PFSK-1 (cell line): ENCODE results near the gene SLC11A1.

Source experiments
- FOXP2 ChIP-seq: optimal IDR thresholded peaks from 2 replicates; pipeline ENCODE3; 2011; ENCODE audit warnings: borderline replicate concordance, control low read depth, inconsistent platforms; ENCODE audit not compliant: insufficient read depth; ENCODE audit errors: extremely low read length, extremely low read depth
- POLR2AphosphoS5 ChIP-seq: IDR thresholded peaks from 2 replicates; pipeline ENCODE4 v1.6.1; 2012; ENCODE audit warnings: low read depth, mild to moderate bottlenecking, control low read depth, low read length, moderate library complexity
- SIN3A ChIP-seq: IDR thresholded peaks from 2 replicates; pipeline ENCODE4 v1.6.1; 2012; ENCODE audit warnings: mild to moderate bottlenecking, low read length, moderate library complexity, borderline replicate concordance; ENCODE audit not compliant: insufficient read depth
- TAF1 ChIP-seq: IDR thresholded peaks from 2 replicates; pipeline ENCODE4 v1.6.1; 2012; ENCODE audit warnings: low read length, control low read depth, borderline replicate concordance; ENCODE audit not compliant: insufficient read depth
- TF ChIP-seq, protein P1 (sequence below), 2 experiments: IDR thresholded peaks; 2 replicates each; pipeline versions ENCODE4 v1.6.1 to v1.8.0; 2011 to 2012; ENCODE audit warnings: low read depth in 2 of 2, low read length in 2 of 2, control low read depth in 1 of 2, inconsistent platforms in 1 of 2, mild to moderate bottlenecking in 1 of 2, moderate library complexity in 1 of 2; ENCODE audit not compliant: insufficient read depth in 1 of 2

Gene SLC11A1

DNA sequence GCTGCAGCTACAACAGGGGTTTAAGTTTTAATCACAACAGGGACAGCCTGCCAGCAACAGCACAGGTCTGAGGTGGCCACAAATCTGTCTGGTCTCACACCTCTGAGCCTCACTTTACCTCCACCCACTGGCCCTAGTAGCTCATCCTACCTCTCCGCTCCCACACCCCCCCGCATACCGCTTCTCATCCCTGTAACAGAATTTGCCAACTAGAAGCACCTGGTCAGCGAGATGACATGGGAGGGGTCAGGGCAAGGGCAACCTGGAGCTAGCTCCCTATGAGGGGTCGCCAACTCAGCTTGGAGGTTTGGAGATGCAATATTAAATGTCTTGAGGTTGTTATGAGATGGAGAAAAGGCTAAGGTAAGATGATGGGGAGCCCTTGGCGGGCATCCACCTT lies 17.9 kb upstream of the SLC11A1 start:
- TF ChIP-seq SIN3A, result no peak
- TF ChIP-seq, protein P1, sequence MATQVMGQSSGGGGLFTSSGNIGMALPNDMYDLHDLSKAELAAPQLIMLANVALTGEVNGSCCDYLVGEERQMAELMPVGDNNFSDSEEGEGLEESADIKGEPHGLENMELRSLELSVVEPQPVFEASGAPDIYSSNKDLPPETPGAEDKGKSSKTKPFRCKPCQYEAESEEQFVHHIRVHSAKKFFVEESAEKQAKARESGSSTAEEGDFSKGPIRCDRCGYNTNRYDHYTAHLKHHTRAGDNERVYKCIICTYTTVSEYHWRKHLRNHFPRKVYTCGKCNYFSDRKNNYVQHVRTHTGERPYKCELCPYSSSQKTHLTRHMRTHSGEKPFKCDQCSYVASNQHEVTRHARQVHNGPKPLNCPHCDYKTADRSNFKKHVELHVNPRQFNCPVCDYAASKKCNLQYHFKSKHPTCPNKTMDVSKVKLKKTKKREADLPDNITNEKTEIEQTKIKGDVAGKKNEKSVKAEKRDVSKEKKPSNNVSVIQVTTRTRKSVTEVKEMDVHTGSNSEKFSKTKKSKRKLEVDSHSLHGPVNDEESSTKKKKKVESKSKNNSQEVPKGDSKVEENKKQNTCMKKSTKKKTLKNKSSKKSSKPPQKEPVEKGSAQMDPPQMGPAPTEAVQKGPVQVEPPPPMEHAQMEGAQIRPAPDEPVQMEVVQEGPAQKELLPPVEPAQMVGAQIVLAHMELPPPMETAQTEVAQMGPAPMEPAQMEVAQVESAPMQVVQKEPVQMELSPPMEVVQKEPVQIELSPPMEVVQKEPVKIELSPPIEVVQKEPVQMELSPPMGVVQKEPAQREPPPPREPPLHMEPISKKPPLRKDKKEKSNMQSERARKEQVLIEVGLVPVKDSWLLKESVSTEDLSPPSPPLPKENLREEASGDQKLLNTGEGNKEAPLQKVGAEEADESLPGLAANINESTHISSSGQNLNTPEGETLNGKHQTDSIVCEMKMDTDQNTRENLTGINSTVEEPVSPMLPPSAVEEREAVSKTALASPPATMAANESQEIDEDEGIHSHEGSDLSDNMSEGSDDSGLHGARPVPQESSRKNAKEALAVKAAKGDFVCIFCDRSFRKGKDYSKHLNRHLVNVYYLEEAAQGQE (IDR thresholded peaks at IDR 0.05; ENCODE audit: insufficient read depth in 1 of 2, low read depth in 2 of 2, low read length in 2 of 2), result no peak
- TF ChIP-seq FOXP2, result no peak

DNA sequence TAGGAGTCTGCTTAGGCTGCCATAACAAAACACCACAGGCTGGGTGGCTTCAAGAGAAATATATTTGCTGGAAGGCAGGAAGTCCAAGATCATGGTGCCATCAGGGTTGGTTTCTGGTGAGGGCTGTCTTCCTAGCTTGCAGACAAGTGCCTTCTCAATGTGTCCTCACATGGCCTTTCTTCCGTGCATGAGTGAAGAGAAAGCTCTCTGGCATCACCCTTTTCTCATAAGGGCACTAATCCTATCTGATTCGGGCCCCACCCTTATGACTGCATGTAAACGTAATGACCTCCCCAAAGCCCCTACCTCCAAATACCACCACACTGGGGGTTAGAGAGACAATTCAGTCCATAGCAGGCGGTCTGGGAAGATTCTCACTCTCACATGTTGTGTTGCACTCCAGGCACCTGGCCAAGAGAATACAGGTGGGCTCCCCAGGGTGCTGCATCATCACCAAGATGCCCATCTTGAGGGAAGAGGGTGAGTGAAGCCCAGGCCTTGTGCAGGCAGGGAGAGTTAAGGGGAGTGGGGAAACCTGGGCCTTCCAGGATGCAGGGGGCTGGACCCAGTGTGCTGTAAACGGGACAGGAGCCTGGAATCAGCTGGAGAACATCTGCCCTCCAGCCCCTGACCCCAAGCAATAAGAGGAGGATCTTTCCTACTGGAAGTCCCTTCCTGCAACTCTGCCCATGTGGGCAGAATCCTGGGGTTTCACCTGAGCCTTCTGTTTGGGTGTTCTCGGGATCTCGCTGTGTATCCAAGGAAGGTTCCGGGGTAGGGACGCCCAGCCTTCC lies 15.3 kb upstream of the SLC11A1 start:
- TF ChIP-seq TAF1 (no peak), SIN3A (no peak), POLR2AphosphoS5 (no peak), FOXP2 (no peak)
- TF ChIP-seq, protein P1 (IDR thresholded peaks at IDR 0.05; ENCODE audit: insufficient read depth in 1 of 2, low read depth in 2 of 2, low read length in 2 of 2), result no peak

DNA sequence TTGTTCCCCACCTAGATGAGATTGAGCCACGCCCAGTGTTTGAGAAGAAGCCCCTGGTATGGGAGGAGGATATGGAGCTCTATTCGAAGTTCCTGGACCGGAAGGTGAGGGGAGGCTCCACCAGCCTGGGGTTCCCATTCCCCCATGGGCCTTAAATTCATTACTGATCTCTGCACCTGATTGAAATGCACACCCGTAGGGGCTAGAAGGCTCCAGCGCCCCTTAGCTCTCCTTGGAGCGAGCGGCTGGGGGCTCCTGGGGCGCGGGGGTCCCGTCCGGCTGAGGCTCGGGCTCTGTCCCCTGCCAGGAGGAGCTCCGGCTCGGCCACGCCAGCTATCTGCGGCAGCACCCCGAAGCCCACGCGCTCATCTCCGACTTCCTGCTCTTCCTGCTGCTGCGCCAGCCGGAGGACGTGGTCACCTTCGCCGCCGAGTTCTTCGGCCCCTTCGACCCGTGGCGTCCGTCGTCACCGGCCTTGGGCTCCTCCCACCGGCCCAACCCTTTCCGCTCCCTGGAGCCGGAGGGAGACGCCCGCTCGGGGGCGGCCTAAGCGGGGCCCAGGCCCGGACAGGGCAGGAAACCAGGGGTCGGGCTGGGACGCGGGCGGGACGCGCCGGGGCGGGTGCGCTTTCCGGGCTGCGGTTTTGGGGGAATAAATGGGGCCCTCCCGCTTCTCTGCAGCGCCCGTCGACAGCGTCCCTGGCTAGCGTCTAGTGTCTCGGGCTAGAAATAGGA lies 14.5 kb upstream of the SLC11A1 start:
- TF ChIP-seq FOXP2 (no peak), POLR2AphosphoS5 (no peak), SIN3A (no peak)
- TF ChIP-seq, protein P1 (IDR thresholded peaks at IDR 0.05; ENCODE audit: insufficient read depth in 1 of 2, low read depth in 2 of 2, low read length in 2 of 2), result no peak

DNA sequence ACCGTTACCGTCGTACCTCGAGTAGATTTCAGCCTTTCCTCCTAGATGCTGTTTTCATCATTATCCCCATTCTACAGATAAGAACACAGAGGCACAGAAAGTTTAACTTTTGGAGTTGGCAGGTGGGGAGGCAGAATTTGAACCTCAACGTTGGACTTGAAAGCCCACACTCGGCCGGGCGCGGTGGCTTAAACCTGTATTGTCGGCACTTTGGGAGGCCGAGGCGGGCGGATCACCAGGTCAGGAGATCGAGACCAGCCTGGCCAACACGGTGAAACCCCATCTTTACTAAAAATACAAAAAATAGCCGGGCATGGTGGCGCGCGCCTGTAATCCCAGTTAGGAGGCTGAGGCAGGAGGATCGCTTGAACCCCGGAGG lies 13.9 kb upstream of the SLC11A1 start:
- TF ChIP-seq TAF1 (no peak), FOXP2 (no peak), SIN3A (no peak), POLR2AphosphoS5 (no peak)
- TF ChIP-seq, protein P1 (IDR thresholded peaks at IDR 0.05; ENCODE audit: insufficient read depth in 1 of 2, low read depth in 2 of 2, low read length in 2 of 2), result no peak

DNA sequence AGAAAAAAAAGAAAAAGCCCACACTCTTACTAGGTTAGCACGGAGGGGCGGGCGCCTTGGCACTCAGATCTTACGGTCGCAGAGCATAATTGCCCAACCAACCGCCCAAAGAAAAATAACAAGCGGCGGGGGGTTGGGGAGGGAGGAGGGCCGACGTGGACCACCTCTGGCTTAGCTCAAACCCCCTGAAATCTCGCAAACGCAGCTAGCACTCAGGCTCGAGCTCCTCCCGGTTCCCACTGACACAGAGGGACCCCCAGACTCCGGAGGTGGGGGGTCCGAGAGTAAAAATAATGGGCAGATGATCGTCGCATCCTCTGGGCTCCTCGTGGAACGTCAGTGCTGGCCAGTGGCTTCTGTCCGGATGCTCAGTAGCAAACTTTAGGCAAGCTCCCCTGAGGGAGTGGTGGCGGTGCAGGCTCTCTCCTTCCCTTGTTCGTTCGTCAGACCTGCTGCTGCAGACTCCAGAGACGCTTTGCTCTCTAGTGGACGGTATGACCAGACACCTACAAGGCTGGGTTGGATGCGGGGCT lies 13.4 kb upstream of the SLC11A1 start:
- TF ChIP-seq TAF1 (no peak), POLR2AphosphoS5 (no peak), FOXP2 (no peak), SIN3A (no peak)
- TF ChIP-seq, protein P1 (IDR thresholded peaks at IDR 0.05; ENCODE audit: insufficient read depth in 1 of 2, low read depth in 2 of 2, low read length in 2 of 2), result no peak
